Measurements from ENCODE around the gene RBM6. TPM values are rescaled to one million over a fixed set of nuclear protein-coding genes. Genes with fewer than 3 reads are reported as not detected.
"Not testable (repeated sequence)": the region's sequence is repeated elsewhere in the genome, so short reads cannot be mapped to it uniquely, and the experiment has no call there.

RBM6 gene
- polyA plus RNA-seq, 1 experiment, result 62.8 TPM

DNA sequence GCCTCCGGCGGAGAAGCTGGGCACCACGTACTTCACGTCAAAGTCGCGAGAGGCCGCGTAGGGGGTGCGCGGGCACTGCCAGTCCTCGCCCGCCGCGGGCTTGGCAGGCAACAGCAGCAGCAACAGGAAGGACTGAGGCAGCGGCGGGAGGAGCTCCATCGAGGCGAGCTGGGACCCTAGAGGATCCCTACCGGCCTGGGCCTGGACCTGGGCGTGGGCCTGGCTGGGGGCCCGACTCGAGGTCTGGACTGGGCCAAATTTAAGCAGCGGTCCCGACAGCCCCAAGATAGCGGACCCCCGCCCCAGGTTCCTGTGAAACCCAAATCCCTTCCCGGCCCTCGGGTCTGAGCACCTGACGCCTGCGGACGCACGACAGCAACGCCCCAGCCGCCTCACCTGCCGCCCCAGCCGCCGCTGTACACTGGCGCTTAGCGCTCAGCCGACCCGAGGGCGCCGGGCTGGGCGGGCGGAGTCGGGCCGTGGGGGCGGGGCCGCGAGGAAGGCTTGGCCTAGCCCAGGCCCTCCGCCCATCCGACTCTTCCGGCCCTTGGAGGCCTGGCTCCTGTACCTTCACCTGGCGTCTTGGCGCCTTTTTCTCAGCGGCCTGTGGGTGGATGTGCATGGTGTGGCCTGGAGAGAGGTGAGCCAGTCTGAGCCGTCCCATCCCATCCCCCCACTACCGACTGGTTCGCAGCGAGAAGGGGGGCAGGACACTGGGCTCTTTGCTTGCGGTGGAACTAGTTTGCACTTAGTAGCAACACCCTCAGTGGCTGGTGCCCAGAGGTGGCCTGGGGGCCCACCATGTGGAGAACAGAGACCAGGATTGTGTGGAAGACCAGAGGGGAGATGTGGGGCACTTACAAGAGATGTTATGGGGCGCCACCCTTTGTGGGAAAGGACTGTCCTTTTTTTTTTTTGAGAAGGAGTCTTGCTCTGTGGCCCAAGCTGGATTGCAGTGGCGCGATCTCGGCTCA, 36.2 kb upstream of the RBM6 start, which contains the start of gene MST1R:
Gene MST1R, minus strand, starts transcription at position 423 of the 974 bp plus-strand sequence. Its CDS starts 264 bp downstream, at position 159.
- TF ChIP-seq, protein P1, sequence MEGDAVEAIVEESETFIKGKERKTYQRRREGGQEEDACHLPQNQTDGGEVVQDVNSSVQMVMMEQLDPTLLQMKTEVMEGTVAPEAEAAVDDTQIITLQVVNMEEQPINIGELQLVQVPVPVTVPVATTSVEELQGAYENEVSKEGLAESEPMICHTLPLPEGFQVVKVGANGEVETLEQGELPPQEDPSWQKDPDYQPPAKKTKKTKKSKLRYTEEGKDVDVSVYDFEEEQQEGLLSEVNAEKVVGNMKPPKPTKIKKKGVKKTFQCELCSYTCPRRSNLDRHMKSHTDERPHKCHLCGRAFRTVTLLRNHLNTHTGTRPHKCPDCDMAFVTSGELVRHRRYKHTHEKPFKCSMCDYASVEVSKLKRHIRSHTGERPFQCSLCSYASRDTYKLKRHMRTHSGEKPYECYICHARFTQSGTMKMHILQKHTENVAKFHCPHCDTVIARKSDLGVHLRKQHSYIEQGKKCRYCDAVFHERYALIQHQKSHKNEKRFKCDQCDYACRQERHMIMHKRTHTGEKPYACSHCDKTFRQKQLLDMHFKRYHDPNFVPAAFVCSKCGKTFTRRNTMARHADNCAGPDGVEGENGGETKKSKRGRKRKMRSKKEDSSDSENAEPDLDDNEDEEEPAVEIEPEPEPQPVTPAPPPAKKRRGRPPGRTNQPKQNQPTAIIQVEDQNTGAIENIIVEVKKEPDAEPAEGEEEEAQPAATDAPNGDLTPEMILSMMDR (IDR thresholded peaks at IDR 0.05; ENCODE audit: low read depth, low read length), result no peak
- H3K27ac ChIP-seq (ENCODE audit: low read depth, low read length), result no peak within 1 kb of the TSS
- no peaks in the 10 kb centered on the region for H3K27me3 ChIP-seq (ENCODE audit: control insufficient read depth, insufficient read depth, low read length)
- no peak for DNase-seq (ENCODE audit: low read depth, low spot score)
- no peaks in the 10 kb centered on the region; the same call in 1 of the 2 replicates for H3K9me3 ChIP-seq (ENCODE audit: control insufficient read depth, insufficient read depth, low read length)
- POLR2A ChIA-PET, result no interaction called here
- peak within 1 kb of the TSS; percentile 29 for H3K4me3 ChIP-seq (ENCODE audit: low read depth, low read length)
- CTCF ChIA-PET, result interaction anchor here (0.6 kb wide), 1 partner anchor 65 kb away, joined by 3 read pairs; no protein-coding TSS in a partner anchor

GRCh38 chr3:49904448-49904847, 35.5 kb upstream of the RBM6 start:
- POLR2A ChIA-PET; H3K27ac ChIP-seq (ENCODE audit: low read depth, low read length); CTCF ChIA-PET; DNase-seq (ENCODE audit: low read depth, low spot score); H3K27me3 ChIP-seq (ENCODE audit: control insufficient read depth, insufficient read depth, low read length); H3K9me3 ChIP-seq (ENCODE audit: control insufficient read depth, insufficient read depth, low read length); H3K4me3 ChIP-seq (ENCODE audit: low read depth, low read length): not testable (repeated sequence)

DNA sequence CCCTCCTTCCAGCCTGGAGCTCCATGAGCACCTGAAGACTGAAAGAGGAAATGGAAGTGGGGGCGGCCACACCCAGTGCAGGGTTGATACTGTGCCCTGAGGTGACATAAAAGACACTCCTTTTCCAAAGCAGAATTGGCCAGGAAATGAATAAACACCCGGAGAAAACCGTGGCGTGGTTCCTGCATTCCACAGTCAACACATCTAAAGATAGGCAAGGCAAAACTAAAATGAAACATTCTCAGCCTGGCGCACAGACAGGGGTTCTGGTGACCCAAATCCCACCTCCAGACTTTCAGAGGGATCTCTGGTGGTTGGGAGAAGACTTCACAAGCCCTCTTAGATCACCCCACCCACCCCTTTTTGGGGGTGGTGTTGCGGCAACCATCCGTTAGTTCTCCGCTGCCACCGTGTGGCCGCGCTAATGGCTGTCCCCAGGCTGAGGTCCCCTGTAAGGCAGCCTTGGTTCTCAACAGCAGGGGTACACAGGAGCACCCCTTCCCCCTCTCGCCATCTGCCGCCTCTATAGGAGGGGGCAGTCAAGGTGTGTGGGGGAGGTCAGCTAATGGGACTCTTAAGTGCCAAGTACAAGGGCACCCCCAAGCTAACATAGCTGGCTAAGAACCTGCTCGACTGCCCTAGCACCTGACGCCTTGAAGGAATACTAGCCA, 33.7 kb upstream of the RBM6 start:
- ChIA-PET POLR2A (no interaction called here), CTCF (interaction anchor here (0.7 to 2.0 kb wide), 4 partner anchors 57 to 105 kb away, joined by 3 to 10 read pairs (median 4); no protein-coding TSS in a partner anchor)
- H3K9me3 ChIP-seq (ENCODE audit: control insufficient read depth, insufficient read depth, low read length), result no peaks in the 10 kb centered on the region; the same call in 1 of the 2 replicates
- H3K4me3 ChIP-seq (ENCODE audit: low read depth, low read length), result peak overlapping the region; percentile 8
- TF ChIP-seq, protein P1 (IDR thresholded peaks at IDR 0.05; ENCODE audit: low read depth, low read length), result peak; percentile 69
- no peak overlapping the region for H3K27ac ChIP-seq (ENCODE audit: low read depth, low read length)
- no peak for DNase-seq (ENCODE audit: low read depth, low spot score)
- H3K27me3 ChIP-seq (ENCODE audit: control insufficient read depth, insufficient read depth, low read length), result no peaks in the 10 kb centered on the region

DNA sequence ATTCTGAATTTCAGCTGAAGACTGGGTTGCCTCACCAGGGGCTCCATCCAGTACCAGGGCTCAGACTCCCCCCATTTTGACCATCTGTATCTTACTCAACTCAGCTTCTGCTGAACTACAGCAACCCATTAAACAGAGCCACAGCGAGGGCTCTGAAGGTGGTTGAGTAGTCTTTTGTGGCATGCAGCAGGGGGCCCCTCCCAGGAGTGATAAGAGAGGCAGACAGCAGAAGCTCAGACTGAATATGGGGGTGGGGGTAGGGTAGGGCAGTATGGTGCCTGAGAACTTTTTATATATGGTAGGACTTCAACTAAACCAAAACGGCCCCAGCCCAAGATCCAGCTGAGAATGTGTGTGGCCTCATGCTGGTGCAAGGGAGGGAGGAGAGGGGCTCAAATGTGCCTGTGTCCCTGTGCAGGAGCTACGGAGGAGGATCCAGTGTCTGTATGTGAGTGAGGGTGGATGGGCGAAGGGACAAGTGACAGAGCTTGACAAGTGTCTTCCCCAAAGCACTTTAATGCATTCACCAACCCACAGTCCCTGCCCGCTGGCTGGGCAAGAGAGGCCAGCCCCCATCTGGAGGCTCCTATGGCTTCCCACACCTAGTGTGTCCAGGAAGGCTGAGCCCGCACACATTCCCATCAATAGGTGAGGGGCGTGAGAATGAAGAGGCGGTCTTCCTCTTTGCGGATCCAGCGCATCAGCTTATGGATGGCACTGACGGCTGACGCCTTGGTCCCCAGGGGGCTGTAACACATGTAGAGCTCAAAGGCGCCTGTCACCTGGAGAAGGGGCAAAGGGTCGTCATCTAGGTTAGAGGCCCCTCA, 31.4 kb upstream of the RBM6 start:
- Histone ChIP-seq H3K27ac (ENCODE audit: low read depth, low read length) (no peak overlapping the region), H3K9me3 (ENCODE audit: control insufficient read depth, insufficient read depth, low read length) (no peaks in the 10 kb centered on the region), H3K4me3 (ENCODE audit: low read depth, low read length) (no peak overlapping the region), H3K27me3 (ENCODE audit: control insufficient read depth, insufficient read depth, low read length) (no peaks in the 10 kb centered on the region)
- ChIA-PET CTCF (interaction anchor here (1.1 kb wide), 1 partner anchor 207 kb away, joined by 3 read pairs; no protein-coding TSS in a partner anchor), POLR2A (no interaction called here)
- DNase-seq (ENCODE audit: low read depth, low spot score), result no peak
- TF ChIP-seq, protein P1 (IDR thresholded peaks at IDR 0.05; ENCODE audit: low read depth, low read length), result no peak

Measured in AG04450 (cell line).